Sigmoid colon (tissue), 7 donors: ENCODE measurements around the gene FAM200B. TPM values are rescaled to one million over a fixed set of nuclear protein-coding genes. Genes with fewer than 3 reads are reported as not detected.

Experiments
- DNase-seq: peaks from one replicate; pipeline ENCODE4 v3.0.0-alpha.2; 2019
- H3K27ac ChIP-seq, 4 donors: fragments of 200-600 bp; sonication (generic); one replicate each; pipeline ENCODE4 v1.5.1; 2016 to 2019; ENCODE audit warnings: mild to moderate bottlenecking in 1 of 4
- H3K27me3 ChIP-seq, 3 donors: fragments of 200-600 bp; sonication (generic); one replicate each; pipeline ENCODE4 v1.5.1; 2019; ENCODE audit warnings: mild to moderate bottlenecking in 1 of 3
- H3K36me3 ChIP-seq, 4 donors: fragments of 200-600 bp; sonication (generic); one replicate each; pipeline ENCODE4 v1.5.1; 2016 to 2019
- H3K4me1 ChIP-seq, 4 donors: fragments of 200-600 bp; sonication (generic); one replicate each; pipeline ENCODE4 v1.5.1; 2017 to 2019
- H3K4me3 ChIP-seq, 4 donors: fragments of 200-600 bp; sonication (generic); one replicate each; pipeline ENCODE4 v1.5.1; 2017 to 2019; ENCODE audit warnings: mild to moderate bottlenecking in 2 of 4, moderate library complexity in 1 of 4
- H3K9me3 ChIP-seq, 4 donors: fragments of 200-600 bp in 3 of 4; sonication (generic) in 3 of 4; one replicate each; pipeline versions ENCODE4 v1.5.1 to v1.6.1; 2013 to 2019
- EP300 ChIP-seq, 4 donors: sonication (generic); formaldehyde crosslinking; IDR thresholded peaks; one replicate each; pipeline ENCODE4 v1.6.1; 2017; ENCODE audit warnings: antibody characterized with exemption in 4 of 4
- POLR2A ChIP-seq, 2 donors: fragments of 450-650 bp; IDR thresholded peaks; one replicate each; pipeline ENCODE4 v1.6.1; 2016; ENCODE audit warnings: antibody characterized with exemption in 2 of 2, mild to moderate bottlenecking in 2 of 2, moderate library complexity in 2 of 2
- POLR2AphosphoS5 ChIP-seq, 4 donors: sonication (generic); formaldehyde crosslinking; IDR thresholded peaks; one replicate each; pipeline ENCODE4 v1.6.1; 2017; ENCODE audit warnings: antibody characterized with exemption in 4 of 4
- WGBS, 2 donors: extraction: QIAGEN DNeasy Blood & Tissue Kit; methylation state at CpG; one replicate each; pipeline ENCODE4 v1.1.7; 2013; 5-methylcytosine and 5-hydroxymethylcytosine counted together
- intact Hi-C: fragments of 100-400 bp; cut with DNase I; formaldehyde crosslinking; loops from one replicate; pipeline ENCODE4 v1.15.1; 2023
- polyA plus RNA-seq, 3 donors: library from polyadenylated mRNA; stranded (reverse); fragments of 200-250 nt; gene quantifications; one replicate each; pipeline ENCODE4 v1.2.3, GENCODE V29; 2013
- total RNA-seq, 4 donors: library from RNA; depleted of rRNA; stranded (reverse); fragments of >200 nt; gene quantifications; one replicate each; pipeline ENCODE4 v1.1.0, GENCODE V29; 2016
- TF ChIP-seq, protein P1 (sequence below), 4 experiments: fragments of 450-650 bp in 3 of 4; fragments of 200-600 bp in 1 of 4; IDR thresholded peaks; one replicate each; pipeline ENCODE4 v1.5.1; 2016 to 2019; ENCODE audit warnings: antibody characterized with exemption in 4 of 4, mild to moderate bottlenecking in 3 of 4, moderate library complexity in 2 of 4
- donor health status: healthy with polysubstance abuse.
- donor health status: Bipolar disorder and iron deficiency.
- donor health status: healthy.

Gene FAM200B
- total and polyA plus RNA-seq, 7 donors, result 36.4 to 105 (median 87.9) TPM

DNA sequence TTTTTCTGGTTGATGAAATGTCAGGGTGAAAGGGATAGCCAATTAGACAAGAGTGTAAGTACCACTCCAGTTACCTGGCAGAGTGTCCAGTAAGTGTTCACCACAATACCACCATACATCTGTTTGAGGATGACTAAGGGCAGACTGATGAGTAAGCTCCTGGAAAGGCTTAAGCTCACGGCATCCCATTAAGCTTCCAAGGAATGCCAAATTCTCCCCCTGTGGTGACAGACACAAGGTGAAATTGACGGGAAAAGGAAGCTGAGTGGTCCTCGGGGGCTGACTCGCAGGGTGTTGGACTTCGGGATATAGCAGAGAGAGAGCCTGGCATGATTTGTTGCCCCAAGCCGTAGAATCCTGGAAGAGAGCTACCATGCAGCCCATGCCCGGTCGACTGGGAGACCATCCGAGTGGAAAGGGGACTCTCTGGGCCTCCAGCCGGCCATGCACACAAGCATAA lies 13.6 kb downstream of the FAM200B start:
- TF ChIP-seq EP300 (IDR thresholded peaks at IDR 0.05) (no peak), POLR2AphosphoS5 (IDR thresholded peaks at IDR 0.05) (no peak), POLR2A (IDR thresholded peaks at IDR 0.05) (no peak)
- TF ChIP-seq, protein P1, sequence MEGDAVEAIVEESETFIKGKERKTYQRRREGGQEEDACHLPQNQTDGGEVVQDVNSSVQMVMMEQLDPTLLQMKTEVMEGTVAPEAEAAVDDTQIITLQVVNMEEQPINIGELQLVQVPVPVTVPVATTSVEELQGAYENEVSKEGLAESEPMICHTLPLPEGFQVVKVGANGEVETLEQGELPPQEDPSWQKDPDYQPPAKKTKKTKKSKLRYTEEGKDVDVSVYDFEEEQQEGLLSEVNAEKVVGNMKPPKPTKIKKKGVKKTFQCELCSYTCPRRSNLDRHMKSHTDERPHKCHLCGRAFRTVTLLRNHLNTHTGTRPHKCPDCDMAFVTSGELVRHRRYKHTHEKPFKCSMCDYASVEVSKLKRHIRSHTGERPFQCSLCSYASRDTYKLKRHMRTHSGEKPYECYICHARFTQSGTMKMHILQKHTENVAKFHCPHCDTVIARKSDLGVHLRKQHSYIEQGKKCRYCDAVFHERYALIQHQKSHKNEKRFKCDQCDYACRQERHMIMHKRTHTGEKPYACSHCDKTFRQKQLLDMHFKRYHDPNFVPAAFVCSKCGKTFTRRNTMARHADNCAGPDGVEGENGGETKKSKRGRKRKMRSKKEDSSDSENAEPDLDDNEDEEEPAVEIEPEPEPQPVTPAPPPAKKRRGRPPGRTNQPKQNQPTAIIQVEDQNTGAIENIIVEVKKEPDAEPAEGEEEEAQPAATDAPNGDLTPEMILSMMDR (IDR thresholded peaks at IDR 0.05), result no peak
- Histone ChIP-seq H3K4me1 (peaks cover 0 to 9% (median 5%) of the 10 kb centered on the region in 4 donors), H3K27me3 (no peaks in the 10 kb centered on the region), H3K4me3 (no peak overlapping the region), H3K36me3 (no peaks in the 10 kb centered on the region), H3K9me3 (no peaks in the 10 kb centered on the region), H3K27ac (no peak overlapping the region)
- intact Hi-C loops, result no loop called here
- WGBS, 2 donors, result 96 to 97% methylated on average over 10 of the region's 10 CpGs
- DNase-seq, result no peak

DNA sequence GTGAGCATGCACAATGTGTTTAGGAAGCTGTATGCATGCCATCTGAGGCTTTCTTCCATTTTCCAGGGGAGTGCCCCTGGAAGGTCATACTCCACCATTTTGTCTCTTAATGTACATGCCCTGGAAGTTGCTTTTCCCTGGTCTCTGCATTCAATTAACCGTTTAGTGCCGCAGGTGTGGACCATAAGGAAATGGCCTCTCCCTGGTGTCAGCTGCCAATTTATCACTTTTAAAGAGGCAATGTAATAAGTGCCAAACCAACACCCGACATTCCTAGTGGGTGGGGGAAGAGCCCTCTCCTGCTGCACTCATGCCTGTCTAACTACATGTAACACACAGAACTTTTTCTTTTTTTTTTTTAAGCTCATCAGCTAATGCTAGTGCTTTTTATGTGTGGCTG lies 14.1 kb downstream of the FAM200B start:
- H3K9me3 ChIP-seq, result no peaks in the 10 kb centered on the region
- TF ChIP-seq EP300 (IDR thresholded peaks at IDR 0.05), result no peak
- TF ChIP-seq, protein P1 (IDR thresholded peaks at IDR 0.05), result no peak
- TF ChIP-seq POLR2A (IDR thresholded peaks at IDR 0.05), result no peak
- TF ChIP-seq POLR2AphosphoS5 (IDR thresholded peaks at IDR 0.05), result no peak
- H3K4me1 ChIP-seq, result peaks cover 0 to 5% (median under 1%) of the 10 kb centered on the region in 4 donors
- no peaks in the 10 kb centered on the region for H3K27me3 ChIP-seq
- H3K27ac ChIP-seq, result no peak overlapping the region
- no peak for DNase-seq
- intact Hi-C loops, result no loop called here
- H3K36me3 ChIP-seq, result no peaks in the 10 kb centered on the region
- WGBS, 2 donors, result 20 to 71% methylated on average over 3 of the region's 3 CpGs
- H3K4me3 ChIP-seq, result no peak overlapping the region

DNA sequence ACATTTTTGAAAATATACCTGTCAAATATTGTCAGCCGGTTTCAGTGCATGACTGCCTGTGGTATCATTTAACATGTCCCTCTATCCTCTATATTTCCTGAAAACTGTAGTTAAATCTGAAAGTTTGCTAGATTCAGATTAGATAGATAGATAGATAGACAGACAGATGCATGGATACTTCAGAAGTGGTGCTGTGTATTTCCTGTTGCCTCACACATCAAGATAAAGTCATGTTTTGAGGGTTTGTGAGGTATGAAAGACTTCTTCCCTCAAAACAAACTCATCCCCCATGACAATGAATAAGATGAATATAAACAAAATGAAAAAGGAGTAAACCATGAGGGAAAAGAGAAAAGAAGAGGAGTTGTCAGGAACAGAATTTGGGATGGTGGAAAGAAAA lies 15.2 kb downstream of the FAM200B start:
- H3K27ac ChIP-seq, result no peak overlapping the region
- H3K27me3 ChIP-seq, result no peaks in the 10 kb centered on the region
- TF ChIP-seq EP300 (IDR thresholded peaks at IDR 0.05) (no peak), POLR2A (IDR thresholded peaks at IDR 0.05) (no peak), POLR2AphosphoS5 (IDR thresholded peaks at IDR 0.05) (no peak)
- TF ChIP-seq, protein P1 (IDR thresholded peaks at IDR 0.05), result no peak
- 95% methylated on average over 1 of the region's 1 CpG for WGBS, 2 donors
- no peak for DNase-seq
- H3K36me3 ChIP-seq, result no peaks in the 10 kb centered on the region
- intact Hi-C loops, result no loop called here
- no peaks in the 10 kb centered on the region for H3K4me1 ChIP-seq
- H3K4me3 ChIP-seq, result no peak overlapping the region
- H3K9me3 ChIP-seq, result no peaks in the 10 kb centered on the region

DNA sequence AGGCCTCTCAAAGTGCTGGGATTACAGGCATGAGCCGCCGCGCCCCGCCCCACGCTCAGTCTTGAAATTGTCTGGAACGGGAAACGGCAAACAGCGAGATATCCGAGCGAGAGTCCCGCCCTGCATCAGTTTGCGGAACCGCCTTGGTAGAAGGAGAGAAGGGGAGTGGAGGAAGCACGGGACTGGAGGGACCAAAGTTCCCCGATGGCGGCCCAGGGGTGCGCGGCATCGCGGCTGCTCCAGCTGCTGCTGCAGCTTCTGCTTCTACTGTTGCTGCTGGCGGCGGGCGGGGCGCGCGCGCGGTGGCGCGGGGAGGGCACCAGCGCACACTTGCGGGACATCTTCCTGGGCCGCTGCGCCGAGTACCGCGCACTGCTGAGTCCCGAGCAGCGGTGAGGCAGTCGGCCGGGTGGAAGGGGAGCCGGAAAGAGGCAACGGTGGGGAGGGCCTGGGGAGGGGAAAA lies 21.3 kb downstream of the FAM200B start, which contains the start of gene BST1:
BST1 (plus strand) TSS at position 125 of the 463 bp plus-strand sequence; CDS start at position 205, 80 bp downstream.
- H3K4me1 ChIP-seq, result peaks cover 0 to 7% (median 6%) of the 10 kb centered on the region in 4 donors
- peak within 1 kb of the TSS; percentile 22 to 69 (median 62) for H3K27ac ChIP-seq
- DNase-seq, result peak; percentile 82
- WGBS, 2 donors, result 6 to 12% methylated on average over 43 of the region's 43 CpGs
- no peaks in the 10 kb centered on the region for H3K27me3 ChIP-seq
- H3K4me3 ChIP-seq, result peak within 1 kb of the TSS; percentile 48 to 58 (median 52)
- H3K36me3 ChIP-seq, result no peaks in the 10 kb centered on the region
- TF ChIP-seq POLR2A (IDR thresholded peaks at IDR 0.05), result no peak
- TF ChIP-seq, protein P1 (IDR thresholded peaks at IDR 0.05), result no peak
- TF ChIP-seq POLR2AphosphoS5 (IDR thresholded peaks at IDR 0.05), result no peak
- TF ChIP-seq EP300 (IDR thresholded peaks at IDR 0.05), result no peak
- intact Hi-C loops, result no loop called here
- H3K9me3 ChIP-seq, result no peaks in the 10 kb centered on the region

DNA sequence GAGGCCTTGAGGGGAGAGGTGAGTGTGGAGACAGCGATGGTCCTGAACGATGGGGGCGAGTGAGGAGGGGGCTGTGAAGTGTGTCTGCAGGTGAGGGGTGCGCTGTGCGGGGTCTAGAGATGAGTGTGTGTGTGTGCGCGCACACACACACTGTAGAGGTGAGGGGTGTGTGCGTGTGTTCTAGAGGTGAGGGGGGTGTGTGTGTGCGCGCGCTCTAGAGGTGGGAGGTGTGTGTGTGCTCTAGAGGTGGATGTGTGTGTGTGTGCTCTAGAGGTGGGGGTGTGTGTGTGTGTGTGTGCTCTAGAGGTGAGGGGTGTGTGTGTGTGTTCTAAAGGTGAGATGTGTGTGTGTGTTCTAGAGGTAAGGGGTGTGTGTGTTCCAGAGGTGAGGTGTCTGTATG lies 21.8 kb downstream of the FAM200B start:
- H3K4me3 ChIP-seq, result peak overlapping the region; percentile 48 to 58 (median 52)
- intact Hi-C loops, result no loop called here
- peaks cover 0 to 7% (median 6%) of the 10 kb centered on the region in 4 donors for H3K4me1 ChIP-seq
- no peaks in the 10 kb centered on the region for H3K9me3 ChIP-seq
- peak overlapping the region; percentile 22 to 69 (median 62) for H3K27ac ChIP-seq
- DNase-seq, result no peak
- 87 to 93% methylated on average over 11 of the region's 11 CpGs for WGBS, 2 donors
- TF ChIP-seq EP300 (IDR thresholded peaks at IDR 0.05), result no peak
- TF ChIP-seq, protein P1 (IDR thresholded peaks at IDR 0.05), result no peak
- no peak for TF ChIP-seq POLR2AphosphoS5 (IDR thresholded peaks at IDR 0.05)
- no peaks in the 10 kb centered on the region for H3K36me3 ChIP-seq
- no peaks in the 10 kb centered on the region for H3K27me3 ChIP-seq
